OCI-LY7 (cell line): ENCODE results near the gene PRICKLE2.

Source experiments
- EZH2phosphoT487 ChIP-seq: fragments of 200-600 bp; sonication (generic); IDR thresholded peaks from 2 replicates; pipeline ENCODE4 v1.6.1; 2018; ENCODE audit warnings: low read depth, borderline replicate concordance, mild to moderate bottlenecking, mixed run types, antibody characterized with exemption, low read length, moderate library complexity, mixed read lengths
- TF ChIP-seq, protein P1 (sequence below): fragments of 200-600 bp; sonication (generic); conservative IDR thresholded peaks from 2 replicates; pipeline ENCODE4 v1.5.1; 2014; ENCODE audit warnings: mild to moderate bottlenecking, antibody characterized with exemption, low read length, moderate library complexity, mixed read lengths

GRCh38 chr3:64111083-64111482 is 114.2 kb downstream of the PRICKLE2 start:
- TF ChIP-seq, protein P1, sequence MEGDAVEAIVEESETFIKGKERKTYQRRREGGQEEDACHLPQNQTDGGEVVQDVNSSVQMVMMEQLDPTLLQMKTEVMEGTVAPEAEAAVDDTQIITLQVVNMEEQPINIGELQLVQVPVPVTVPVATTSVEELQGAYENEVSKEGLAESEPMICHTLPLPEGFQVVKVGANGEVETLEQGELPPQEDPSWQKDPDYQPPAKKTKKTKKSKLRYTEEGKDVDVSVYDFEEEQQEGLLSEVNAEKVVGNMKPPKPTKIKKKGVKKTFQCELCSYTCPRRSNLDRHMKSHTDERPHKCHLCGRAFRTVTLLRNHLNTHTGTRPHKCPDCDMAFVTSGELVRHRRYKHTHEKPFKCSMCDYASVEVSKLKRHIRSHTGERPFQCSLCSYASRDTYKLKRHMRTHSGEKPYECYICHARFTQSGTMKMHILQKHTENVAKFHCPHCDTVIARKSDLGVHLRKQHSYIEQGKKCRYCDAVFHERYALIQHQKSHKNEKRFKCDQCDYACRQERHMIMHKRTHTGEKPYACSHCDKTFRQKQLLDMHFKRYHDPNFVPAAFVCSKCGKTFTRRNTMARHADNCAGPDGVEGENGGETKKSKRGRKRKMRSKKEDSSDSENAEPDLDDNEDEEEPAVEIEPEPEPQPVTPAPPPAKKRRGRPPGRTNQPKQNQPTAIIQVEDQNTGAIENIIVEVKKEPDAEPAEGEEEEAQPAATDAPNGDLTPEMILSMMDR, result no peak
- TF ChIP-seq EZH2phosphoT487, result no peak
